ENCODE results near the gene SLC35F1. TPM values are rescaled to one million over a fixed set of nuclear protein-coding genes. Genes with fewer than 3 reads are reported as not detected.

The SLC35F1 gene
- total and polyA plus RNA-seq, 2 donors (not counting 1 experiment from before 2014, with no cell fraction given) = not detected

GRCh38 chr6:117907601-117908245 is 659 bp downstream of the SLC35F1 start:
- peak overlapping the region in 2 of 5 experiments; percentile 19 to 33 for H3K4me3 ChIP-seq (ENCODE audit: control extremely low read depth in 1 of 5, extremely low read depth in 1 of 5, insufficient read depth in 1 of 5, low read depth in 2 of 5, low read length in 4 of 5)
- no peaks in the 10 kb centered on the region for H4K20me1 ChIP-seq (ENCODE audit: control insufficient read depth, insufficient read depth, low read length, poor library complexity, severe bottlenecking)
- ChIA-PET CTCF (no interaction called here), POLR2A (no interaction called here)
- no peaks in the 10 kb centered on the region for H3K79me2 ChIP-seq (ENCODE audit: control insufficient read depth, insufficient read depth, low read length)
- no peak for TF ChIP-seq CTCF (IDR thresholded peaks at IDR 0.05)
- H3K4me1 Mint-ChIP-seq = peaks cover 12% of the 10 kb centered on the region
- ATAC-seq (ENCODE audit: low read depth) (no peak), DNase-seq (peak; percentile 4)
- H3K27ac Mint-ChIP-seq = no peak overlapping the region
- H3K4me2 ChIP-seq (replicated peaks; ENCODE audit: low read depth, low read length, poor library complexity, severe bottlenecking) = peak overlapping the region; percentile 73
- intact Hi-C loops (cut with micrococcal nuclease) = no loop called here
- 1% methylated on average over 81 of the region's 81 CpGs for WGBS (ENCODE audit: insufficient coverage)
- H3K9me3 ChIP-seq (ENCODE audit: control extremely low read depth in 1 of 3, control insufficient read depth in 2 of 3, insufficient read depth in 1 of 3, low read length in 2 of 3) = peaks cover 0 to 7% (median 0%) of the 10 kb centered on the region in 3 donors
- H3K27ac ChIP-seq (ENCODE audit: low read length in 2 of 2) = no peak overlapping the region
- H3K27me3 ChIP-seq (replicated peaks in 1 of 4; ENCODE audit: control extremely low read depth in 1 of 4, control insufficient read depth in 3 of 4, insufficient read depth in 4 of 4, low read length in 3 of 4) = peaks cover 0 to 36% (median 28%) of the 10 kb centered on the region in 4 experiments
- H3K27me3 Mint-ChIP-seq = peaks cover 45% of the 10 kb centered on the region
- peak overlapping the region; percentile 32 for H3K9ac ChIP-seq (ENCODE audit: low read length)
- H3K4me1 ChIP-seq (ENCODE audit: control insufficient read depth in 2 of 2, insufficient read depth in 2 of 2, low read length in 2 of 2) = peaks cover 9 to 18% of the 10 kb centered on the region in 2 donors
- H3K9me3 Mint-ChIP-seq (ENCODE audit: insufficient read depth) = no peaks in the 10 kb centered on the region
- H3K4me3 Mint-ChIP-seq = peak overlapping the region; percentile 19
- H2AFZ ChIP-seq (ENCODE audit: insufficient read depth, low read depth, low read length, poor library complexity, severe bottlenecking) = peak overlapping the region; percentile 28
- H3K36me3 ChIP-seq (replicated peaks in 1 of 2; ENCODE audit: control extremely low read depth in 1 of 2, control insufficient read depth in 1 of 2, extremely low read depth in 1 of 2, insufficient read depth in 2 of 2, low read length in 1 of 2) = no peaks in the 10 kb centered on the region

DNA sequence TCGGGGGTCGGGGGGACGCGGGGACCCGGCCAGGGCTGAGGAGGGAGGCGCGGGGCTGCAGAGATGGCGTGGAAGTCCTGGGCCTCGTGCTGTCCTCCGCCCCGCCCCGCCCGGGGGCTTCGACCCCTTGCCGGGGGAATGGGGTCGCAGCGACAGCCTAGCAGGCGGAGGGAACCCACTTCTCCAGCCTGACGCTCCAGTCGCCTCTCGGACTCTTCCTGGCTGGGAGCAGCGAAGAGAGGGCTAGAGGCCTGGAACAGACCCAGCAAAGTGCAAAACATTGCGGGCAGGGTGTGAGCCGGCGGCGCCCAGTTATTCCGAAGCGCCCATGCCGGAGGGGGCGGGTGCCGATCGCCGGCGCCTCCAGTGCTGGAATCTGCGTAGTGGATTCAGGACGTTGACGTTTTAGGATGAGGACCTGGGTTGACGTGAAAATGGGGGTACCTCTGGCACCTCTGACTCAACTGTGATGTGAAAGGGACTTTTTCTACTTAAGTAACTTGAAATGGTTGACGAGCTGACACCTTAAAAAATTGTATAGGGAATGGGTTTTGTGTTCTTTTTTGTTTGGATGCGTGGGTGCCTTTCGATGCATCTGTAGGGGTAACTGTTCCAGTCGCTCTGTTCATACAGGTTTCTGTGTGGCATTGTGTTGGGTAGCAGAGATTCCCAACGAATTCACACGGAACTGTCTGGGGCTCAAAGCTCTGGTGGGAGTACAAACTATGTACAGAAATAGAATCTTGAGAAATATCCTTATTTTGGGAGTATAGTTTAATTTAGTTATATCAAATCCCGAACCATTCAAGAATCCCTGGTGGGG is 1.4 kb downstream of the SLC35F1 start:
- H4K20me1 ChIP-seq (ENCODE audit: control insufficient read depth, insufficient read depth, low read length, poor library complexity, severe bottlenecking) = no peaks in the 10 kb centered on the region
- Mint-ChIP-seq H3K27me3 (peaks cover 45% of the 10 kb centered on the region), H3K4me1 (peaks cover 12% of the 10 kb centered on the region), H3K4me3 (peak overlapping the region; percentile 75), H3K27ac (no peak overlapping the region), H3K9me3 (ENCODE audit: insufficient read depth) (no peaks in the 10 kb centered on the region)
- H3K36me3 ChIP-seq (replicated peaks in 1 of 2; ENCODE audit: control extremely low read depth in 1 of 2, control insufficient read depth in 1 of 2, extremely low read depth in 1 of 2, insufficient read depth in 2 of 2, low read length in 1 of 2) = no peaks in the 10 kb centered on the region
- 14% methylated on average over 42 of the region's 45 CpGs for WGBS (ENCODE audit: insufficient coverage)
- intact Hi-C loops (cut with micrococcal nuclease) = no loop called here
- H3K9ac ChIP-seq (ENCODE audit: low read length) = peak overlapping the region; percentile 32
- ATAC-seq (ENCODE audit: low read depth) (no peak), DNase-seq (no peak)
- H3K4me2 ChIP-seq (replicated peaks; ENCODE audit: low read depth, low read length, poor library complexity, severe bottlenecking) = peak overlapping the region; percentile 73
- H3K27me3 ChIP-seq (replicated peaks in 1 of 4; ENCODE audit: control extremely low read depth in 1 of 4, control insufficient read depth in 3 of 4, insufficient read depth in 4 of 4, low read length in 3 of 4) = peaks cover 0 to 36% (median 28%) of the 10 kb centered on the region in 4 experiments
- ChIA-PET POLR2A (no interaction called here), CTCF (interaction anchor here (0.6 kb wide), 1 partner anchor 1186 kb away, joined by 3 read pairs; no protein-coding TSS in a partner anchor)
- no peak overlapping the region for H3K4me3 ChIP-seq (ENCODE audit: control extremely low read depth in 1 of 5, extremely low read depth in 1 of 5, insufficient read depth in 1 of 5, low read depth in 2 of 5, low read length in 4 of 5)
- H3K4me1 ChIP-seq (ENCODE audit: control insufficient read depth in 2 of 2, insufficient read depth in 2 of 2, low read length in 2 of 2) = peaks cover 9 to 18% of the 10 kb centered on the region in 2 donors
- TF ChIP-seq CTCF (IDR thresholded peaks at IDR 0.05) (no peak), EZH2 (IDR thresholded peaks at IDR 0.05; ENCODE audit: borderline replicate concordance, insufficient read depth, low read depth, low read length, poor library complexity, severe bottlenecking) (no peak)
- H3K9me3 ChIP-seq (ENCODE audit: control extremely low read depth in 1 of 3, control insufficient read depth in 2 of 3, insufficient read depth in 1 of 3, low read length in 2 of 3) = peaks cover 0 to 7% (median 0%) of the 10 kb centered on the region in 3 donors
- no peak overlapping the region for H3K27ac ChIP-seq (ENCODE audit: low read length in 2 of 2)
- H2AFZ ChIP-seq (ENCODE audit: insufficient read depth, low read depth, low read length, poor library complexity, severe bottlenecking) = peak overlapping the region; percentile 28
- no peaks in the 10 kb centered on the region for H3K79me2 ChIP-seq (ENCODE audit: control insufficient read depth, insufficient read depth, low read length)
